Memory B cell (primary cell): Measurements from ENCODE around the gene TNXB.

Experiments
- ATAC-seq: fragments of 150-1000 bp; cut with Tn5 transposase; 2 replicates; pipeline ENCODE4 v1.10.0; 2021; ENCODE audit warnings: low read depth, mild to moderate bottlenecking, moderate library complexity
- DNase-seq, 2 donors: peaks; one replicate each; pipeline ENCODE4 v3.0.0; 2022; ENCODE audit warnings: low spot score in 2 of 2
- H3K27ac Mint-ChIP-seq: one replicate; pipeline ENCODE4 v1.8.0; 2022; ENCODE audit warnings: mild to moderate bottlenecking, moderate library complexity, mixed read lengths
- H3K27me3 Mint-ChIP-seq: one replicate; pipeline ENCODE4 v1.8.0; 2022; ENCODE audit warnings: mixed read lengths
- H3K36me3 Mint-ChIP-seq: one replicate; pipeline ENCODE4 v1.8.0; 2022; ENCODE audit warnings: mild to moderate bottlenecking, mixed read lengths
- H3K4me1 Mint-ChIP-seq: one replicate; pipeline ENCODE4 v1.8.0; 2022; ENCODE audit warnings: mixed read lengths
- H3K4me3 Mint-ChIP-seq: one replicate; pipeline ENCODE4 v1.8.0; 2022; ENCODE audit warnings: mild to moderate bottlenecking, moderate library complexity, mixed read lengths
- H3K9me3 Mint-ChIP-seq: one replicate; pipeline ENCODE4 v1.8.0; 2022; ENCODE audit warnings: mixed read lengths

Gene TNXB

GRCh38 chr6:32109114-32109764 lies at the start of gene TNXB:
TSS of gene TNXB (minus strand) at chr6:32109338. CDS start at chr6:32098198, 11,140 bp downstream.
- Mint-ChIP-seq H3K27ac (peak within 1 kb of the TSS; percentile 51), H3K4me3 (no peak within 1 kb of the TSS), H3K4me1 (peaks cover 26% of the 10 kb centered on the region), H3K27me3 (peaks cover 13% of the 10 kb centered on the region), H3K36me3 (peaks cover 4% of the 10 kb centered on the region), H3K9me3 (no peaks in the 10 kb centered on the region)
- no peak for DNase-seq
- peak; percentile 26 for ATAC-seq

- Mint-ChIP-seq H3K36me3 (peaks cover 2% of the 10 kb centered on the region), H3K9me3 (no peaks in the 10 kb centered on the region), H3K27me3 (peaks cover 4% of the 10 kb centered on the region), H3K27ac (no peak overlapping the region), H3K4me1 (peaks cover 18% of the 10 kb centered on the region), H3K4me3 (no peak overlapping the region)
- DNase-seq, result no peak
- no peak for ATAC-seq
Observed at GRCh38 chr6:32158052-32158451, 48.9 kb upstream of the TNXB start.

- DNase-seq, result no peak
- peaks cover 7% of the 10 kb centered on the region for H3K27me3 Mint-ChIP-seq
- H3K36me3 Mint-ChIP-seq, result peaks cover 2% of the 10 kb centered on the region
- peaks cover 21% of the 10 kb centered on the region for H3K4me1 Mint-ChIP-seq
- ATAC-seq, result no peak
- no peaks in the 10 kb centered on the region for H3K9me3 Mint-ChIP-seq
- H3K4me3 Mint-ChIP-seq, result no peak overlapping the region
- H3K27ac Mint-ChIP-seq, result no peak overlapping the region
Observed at GRCh38 chr6:32156891-32157290, 47.8 kb upstream of the TNXB start.

GRCh38 chr6:32154514-32155161 lies 45.5 kb upstream of the TNXB start:
- no peaks in the 10 kb centered on the region for H3K9me3 Mint-ChIP-seq
- peaks cover 24% of the 10 kb centered on the region for H3K4me1 Mint-ChIP-seq
- peak; percentile 53 to 66 for DNase-seq
- H3K36me3 Mint-ChIP-seq, result peaks cover 2% of the 10 kb centered on the region
- H3K27me3 Mint-ChIP-seq, result peaks cover 22% of the 10 kb centered on the region
- ATAC-seq, result peak; percentile 87
- H3K27ac Mint-ChIP-seq, result peak overlapping the region; percentile 0
- H3K4me3 Mint-ChIP-seq, result peak overlapping the region; percentile 84

- peak within 1 kb of the TSS; percentile 84 for H3K4me3 Mint-ChIP-seq
Observed at GRCh38 chr6:32153564-32154513, 44.7 kb upstream of the TNXB start, which contains the start of gene PPT2. TSS of gene PPT2 (plus strand) at chr6:32154141. CDS start at chr6:32154595, 454 bp downstream.

GRCh38 chr6:32152769-32153563 lies 43.8 kb upstream of the TNXB start:
- ATAC-seq (no peak), DNase-seq (no peak)
- peaks cover 31% of the 10 kb centered on the region for H3K27me3 Mint-ChIP-seq
- no peaks in the 10 kb centered on the region for H3K36me3 Mint-ChIP-seq
- no peaks in the 10 kb centered on the region for H3K9me3 Mint-ChIP-seq
- H3K4me3 Mint-ChIP-seq, result peak overlapping the region; percentile 67
- no peak overlapping the region for H3K27ac Mint-ChIP-seq
- peaks cover 24% of the 10 kb centered on the region for H3K4me1 Mint-ChIP-seq

More at GRCh38 chr6:32153564-32154513, 44.7 kb upstream of the TNXB start, which contains the start of gene PPT2:
- no peaks in the 10 kb centered on the region for H3K9me3 Mint-ChIP-seq
- peak within 1 kb of the TSS; percentile 0 for H3K27ac Mint-ChIP-seq
- peaks cover 25% of the 10 kb centered on the region for H3K27me3 Mint-ChIP-seq
- H3K36me3 Mint-ChIP-seq, result peaks cover 2% of the 10 kb centered on the region
- ATAC-seq (peak; percentile 41), DNase-seq (no peak)
- peaks cover 24% of the 10 kb centered on the region for H3K4me1 Mint-ChIP-seq

GRCh38 chr6:32151863-32152768 lies 43.0 kb upstream of the TNXB start, which contains the start of gene PRRT1:
TSS of gene PRRT1 (minus strand) at chr6:32151939. CDS start at chr6:32151827, 112 bp downstream.
- Mint-ChIP-seq H3K4me3 (no peak within 1 kb of the TSS), H3K9me3 (no peaks in the 10 kb centered on the region), H3K27me3 (peaks cover 33% of the 10 kb centered on the region), H3K4me1 (peaks cover 24% of the 10 kb centered on the region), H3K27ac (no peak within 1 kb of the TSS), H3K36me3 (no peaks in the 10 kb centered on the region)
- DNase-seq (no peak), ATAC-seq (no peak)

GRCh38 chr6:32151181-32151862 lies 42.2 kb upstream of the TNXB start:
- Mint-ChIP-seq H3K36me3 (no peaks in the 10 kb centered on the region), H3K4me3 (no peak overlapping the region), H3K27ac (no peak overlapping the region), H3K9me3 (no peaks in the 10 kb centered on the region), H3K27me3 (peaks cover 37% of the 10 kb centered on the region), H3K4me1 (peaks cover 24% of the 10 kb centered on the region)
- ATAC-seq, result no peak
- DNase-seq, result no peak

- Mint-ChIP-seq H3K27me3 (peaks cover 33% of the 10 kb centered on the region), H3K9me3 (no peaks in the 10 kb centered on the region), H3K27ac (no peak overlapping the region), H3K4me3 (no peak overlapping the region), H3K4me1 (peaks cover 21% of the 10 kb centered on the region), H3K36me3 (no peaks in the 10 kb centered on the region)
- ATAC-seq, result no peak
- no peak for DNase-seq
Observed at GRCh38 chr6:32149932-32150870, 41.1 kb upstream of the TNXB start.

- Mint-ChIP-seq H3K36me3 (no peaks in the 10 kb centered on the region), H3K27me3 (peaks cover 32% of the 10 kb centered on the region), H3K4me3 (peak overlapping the region; percentile 46), H3K27ac (no peak overlapping the region), H3K4me1 (peaks cover 14% of the 10 kb centered on the region), H3K9me3 (no peaks in the 10 kb centered on the region)
- ATAC-seq (no peak), DNase-seq (no peak)
Observed at GRCh38 chr6:32149092-32149755, 40.1 kb upstream of the TNXB start.
